ENCODE measurements around the gene C1QTNF6. TPM values are rescaled to one million over a fixed set of nuclear protein-coding genes. Genes with fewer than 3 reads are reported as not detected.

The C1QTNF6 gene
- total and polyA plus RNA-seq, 2 of the 8 experiments (the other 6 are each of a cell fraction or from before 2014, with no cell fraction given) = 3.1 to 6.5 TPM

DNA sequence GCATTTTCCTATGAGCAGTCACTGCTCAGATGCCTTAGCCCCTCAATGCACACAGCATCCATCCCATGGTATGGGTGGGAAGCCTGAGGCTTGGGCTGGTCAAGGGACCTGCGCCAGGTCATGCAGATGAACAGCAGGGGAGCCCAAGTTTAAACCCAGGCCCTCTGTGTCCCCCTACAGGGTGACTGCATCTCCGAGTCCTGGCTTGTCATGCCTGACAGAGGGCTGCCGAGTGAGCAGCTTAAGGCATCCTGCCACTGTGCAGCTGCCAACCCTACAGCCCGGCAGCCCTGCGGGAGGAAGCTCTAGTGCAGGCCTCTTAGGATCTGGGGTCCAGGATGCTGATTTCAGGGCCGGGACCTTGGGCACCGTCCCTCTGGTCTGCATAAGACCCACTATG is 48.3 kb downstream of the C1QTNF6 start:
- Histone ChIP-seq H3K36me3 (ENCODE audit: control insufficient read depth in 2 of 4, insufficient read depth in 4 of 4, low read length in 3 of 4) (no peaks in the 10 kb centered on the region), H3K27ac (ENCODE audit: low read depth, low read length) (no peak overlapping the region), H4K5ac (ENCODE audit: insufficient read length, low read depth, low read length) (no peak overlapping the region), H2BK5ac (ENCODE audit: low read depth, low read length) (no peak overlapping the region), H3K4me3 (ENCODE audit: extremely low read depth in 1 of 4, insufficient read depth in 2 of 4, low read depth in 3 of 4, low read length in 4 of 4) (no peak overlapping the region), H4K91ac (replicated peaks; ENCODE audit: insufficient read length, low read length) (no peak overlapping the region), H3K14ac (ENCODE audit: insufficient read length) (no peak overlapping the region), H3K23me2 (ENCODE audit: low read depth, low read length) (no peaks in the 10 kb centered on the region), H3K56ac (replicated peaks; ENCODE audit: insufficient read length, low read depth, low read length) (no peak overlapping the region), H3K4me1 (replicated peaks in 1 of 4; ENCODE audit: control insufficient read depth in 3 of 4, insufficient read depth in 4 of 4, low read length in 3 of 4) (no peaks in the 10 kb centered on the region; a peak in 1 of 7 replicates), H4K20me1 (replicated peaks in 1 of 2; ENCODE audit: control insufficient read depth in 1 of 2, insufficient read depth in 2 of 2, low read length in 2 of 2) (peaks cover 0 to 2% of the 10 kb centered on the region in 2 experiments), H2AK5ac (ENCODE audit: low read depth, low read length) (no peak overlapping the region), H2BK20ac (ENCODE audit: low read length) (no peak overlapping the region), H3K4ac (replicated peaks; ENCODE audit: insufficient read length, low read depth, low read length) (no peak overlapping the region), H3K4me2 (ENCODE audit: insufficient read depth in 1 of 2, low read depth in 2 of 2, low read length in 2 of 2) (no peak overlapping the region), H3K18ac (ENCODE audit: extremely low read depth, low read length) (no peak overlapping the region), H3K9ac (replicated peaks in 1 of 4; ENCODE audit: extremely low read depth in 1 of 4, low read depth in 3 of 4, low read length in 3 of 4) (no peak overlapping the region), H3K79me2 (ENCODE audit: control insufficient read depth in 1 of 2, insufficient read depth in 2 of 2, low read length in 2 of 2) (no peaks in the 10 kb centered on the region), H3K27me3 (replicated peaks in 1 of 4; ENCODE audit: control insufficient read depth in 3 of 4, extremely low read depth in 1 of 4, insufficient read depth in 3 of 4, low read length in 3 of 4) (no peaks in the 10 kb centered on the region; a peak in 1 of 7 replicates), H2AFZ (ENCODE audit: low read length) (no peak overlapping the region), H3K23ac (ENCODE audit: insufficient read length) (no peak overlapping the region), H3K79me1 (ENCODE audit: low read depth, low read length) (no peaks in the 10 kb centered on the region), H2BK120ac (replicated peaks; ENCODE audit: low read depth, low read length) (no peak overlapping the region), H2BK12ac (ENCODE audit: low read depth, low read length) (no peak overlapping the region), H3K9me3 (ENCODE audit: insufficient read depth in 2 of 2, low read depth in 1 of 2, low read length in 1 of 2) (no peaks in the 10 kb centered on the region), H2BK15ac (ENCODE audit: low read length) (no peak overlapping the region), H4K8ac (ENCODE audit: extremely low read depth, insufficient read depth, low read length) (no peak overlapping the region)
- 89% methylated on average over 7 of the region's 7 CpGs; no CpG with 5 or more reads in 1 of the 2 experiments for WGBS, 2 experiments (ENCODE audit: extremely low coverage in 1 of 2, insufficient coverage in 1 of 2, insufficient read length in 1 of 2, insufficient replicate concordance in 2 of 2, low coverage in 1 of 2, low lambda C conversion rate in 2 of 2, missing lambda C conversion rate in 1 of 2)
- FAIRE-seq (no peak), DNase-seq (ENCODE audit: low read depth in 1 of 2, low spot score in 2 of 2) (no peak)
- ChIA-PET CTCF (ENCODE audit: partially characterized antibody) (interaction anchor here (0.6 to 4.1 kb wide), 12 partner anchors 9 to 94 kb away, joined by 3 to 20 read pairs (median 4); no protein-coding TSS in a partner anchor), POLR2A (ENCODE audit: partially characterized antibody) (interaction anchor here (0.6 kb wide), 1 partner anchor 24 kb away, joined by 3 read pairs; no protein-coding TSS in a partner anchor)
- TF ChIP-seq RAD21 (IDR thresholded peaks at IDR 0.05 in 1 of 2, conservative IDR thresholded peaks at IDR 0.05 in 1 of 2; ENCODE audit: low read depth in 2 of 2, low read length in 2 of 2) (peak in 1 of 2 experiments; percentile 27; a peak in 2 of 4 replicates), PHF8 (conservative IDR thresholded peaks at IDR 0.05; ENCODE audit: low read depth, low read length) (no peak), RBBP5 (IDR thresholded peaks at IDR 0.05; ENCODE audit: borderline replicate concordance, low read depth, low read length) (no peak), CHD1 (IDR thresholded peaks at IDR 0.05; ENCODE audit: low read depth, low read length) (no peak)
- TF ChIP-seq, protein P1, sequence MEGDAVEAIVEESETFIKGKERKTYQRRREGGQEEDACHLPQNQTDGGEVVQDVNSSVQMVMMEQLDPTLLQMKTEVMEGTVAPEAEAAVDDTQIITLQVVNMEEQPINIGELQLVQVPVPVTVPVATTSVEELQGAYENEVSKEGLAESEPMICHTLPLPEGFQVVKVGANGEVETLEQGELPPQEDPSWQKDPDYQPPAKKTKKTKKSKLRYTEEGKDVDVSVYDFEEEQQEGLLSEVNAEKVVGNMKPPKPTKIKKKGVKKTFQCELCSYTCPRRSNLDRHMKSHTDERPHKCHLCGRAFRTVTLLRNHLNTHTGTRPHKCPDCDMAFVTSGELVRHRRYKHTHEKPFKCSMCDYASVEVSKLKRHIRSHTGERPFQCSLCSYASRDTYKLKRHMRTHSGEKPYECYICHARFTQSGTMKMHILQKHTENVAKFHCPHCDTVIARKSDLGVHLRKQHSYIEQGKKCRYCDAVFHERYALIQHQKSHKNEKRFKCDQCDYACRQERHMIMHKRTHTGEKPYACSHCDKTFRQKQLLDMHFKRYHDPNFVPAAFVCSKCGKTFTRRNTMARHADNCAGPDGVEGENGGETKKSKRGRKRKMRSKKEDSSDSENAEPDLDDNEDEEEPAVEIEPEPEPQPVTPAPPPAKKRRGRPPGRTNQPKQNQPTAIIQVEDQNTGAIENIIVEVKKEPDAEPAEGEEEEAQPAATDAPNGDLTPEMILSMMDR (IDR thresholded peaks at IDR 0.05; ENCODE audit: control extremely low read depth in 1 of 3, insufficient read depth in 1 of 3, low read depth in 1 of 3, low read length in 3 of 3) = peak in 1 of 3 experiments; percentile 13; a peak in 2 of 4 replicates

Measured in H1 (cell line).